NCI-H1092 treated with DMSO at 0.1 percent for 48 hours (cell line): ENCODE data around the gene MOB1A.
"Not testable (repeated sequence)": the region's sequence is repeated elsewhere in the genome, so short reads cannot be mapped to it uniquely, and the experiment has no call there.

Experiments used
- DNase-seq: peaks from one replicate; lab custom pipeline; 2025; lab: John Stamatoyannopoulos, UW

Gene MOB1A

GRCh38 chr2:74198461-74199274 lies 20.0 kb upstream of the MOB1A start, which contains the start of gene MTHFD2:
Gene MTHFD2 (plus strand): TSS chr2:74198615. CDS start chr2:74198642, 27 bp downstream.
- peak; percentile 82 for DNase-seq

- no peak for DNase-seq
These were observed 19.4 kb upstream of the MOB1A start for GRCh38 chr2:74198023-74198460.

- DNase-seq: no peak
These were observed 18.4 kb upstream of the MOB1A start for GRCh38 chr2:74197049-74197448.

GRCh38 chr2:74194799-74195198 lies 16.1 kb upstream of the MOB1A start:
- no peak for DNase-seq

GRCh38 chr2:74191596-74192380 lies 13.1 kb upstream of the MOB1A start:
- peak; percentile 11 for DNase-seq

GRCh38 chr2:74188696-74189095 lies 10.0 kb upstream of the MOB1A start:
- DNase-seq: no peak

- no peak for DNase-seq
These were observed 9.4 kb upstream of the MOB1A start for GRCh38 chr2:74188018-74188601.

GRCh38 chr2:74186706-74187105 lies 8.0 kb upstream of the MOB1A start:
- DNase-seq: not testable (repeated sequence)

- DNase-seq: no peak
These were observed 7.4 kb upstream of the MOB1A start for GRCh38 chr2:74186038-74186437.

- no peak for DNase-seq
These were observed 5.2 kb upstream of the MOB1A start for GRCh38 chr2:74183878-74184277.

GRCh38 chr2:74181739-74182138 lies 3.1 kb upstream of the MOB1A start:
- no peak for DNase-seq

GRCh38 chr2:74179063-74179865 lies 585 bp upstream of the MOB1A start:
- no peak for DNase-seq

GRCh38 chr2:74177696-74178095 lies 983 bp downstream of the MOB1A start:
- DNase-seq: no peak

GRCh38 chr2:74174909-74175308 lies 3.8 kb downstream of the MOB1A start:
- no peak for DNase-seq

GRCh38 chr2:74168739-74169138 lies 9.9 kb downstream of the MOB1A start:
- DNase-seq: no peak

GRCh38 chr2:74164761-74165160 lies 13.9 kb downstream of the MOB1A start:
- DNase-seq: no peak

GRCh38 chr2:74162951-74163350 lies 15.7 kb downstream of the MOB1A start:
- no peak for DNase-seq

- no peak for DNase-seq
These were observed 22.8 kb downstream of the MOB1A start for GRCh38 chr2:74155830-74156229.

GRCh38 chr2:74152954-74153353 lies 25.7 kb downstream of the MOB1A start:
- DNase-seq: no peak

GRCh38 chr2:74149570-74150319 lies 28.9 kb downstream of the MOB1A start:
- DNase-seq: no peak

GRCh38 chr2:74149247-74149525 lies 29.5 kb downstream of the MOB1A start:
- DNase-seq: no peak
